ENCODE measurements around the gene EMX1.

EMX1 gene

GRCh38 chr2:72982781-72983499, 65.6 kb downstream of the EMX1 start:
- TF ChIP-seq CTCF (IDR thresholded peaks at IDR 0.05; ENCODE audit: insufficient read depth, missing control alignments) = no peak
- DNase-seq (ENCODE audit: insufficient read length, low spot score) (no peak), FAIRE-seq (no peak)

- FAIRE-seq (no peak), DNase-seq (ENCODE audit: insufficient read length, low spot score) (no peak)
- TF ChIP-seq CTCF (IDR thresholded peaks at IDR 0.05; ENCODE audit: insufficient read depth, missing control alignments) = no peak
Observed at GRCh38 chr2:72983500-72984161, 66.3 kb downstream of the EMX1 start.

GRCh38 chr2:72984172-72984671, 66.9 kb downstream of the EMX1 start:
- DNase-seq (ENCODE audit: insufficient read length, low spot score) (no peak), FAIRE-seq (no peak)

More at GRCh38 chr2:72984172-72984671, 66.9 kb downstream of the EMX1 start:
- no peak for TF ChIP-seq CTCF (IDR thresholded peaks at IDR 0.05; ENCODE audit: insufficient read depth, missing control alignments)

Measured in D721Med (cell line).